AG10803 (cell line): ENCODE results near the gene ADAMTSL3.
A peak's percentile ranks its signal among the peaks of the same experiment; 100 is the strongest.

Experiments used
- DNase-seq: peaks from one replicate; pipeline ENCODE4 v3.0.0; 2010; ENCODE audit warnings: low read depth
- H3K4me3 ChIP-seq: 2 replicates; pipeline ENCODE4 v1.5.1; 2011; ENCODE audit warnings: mild to moderate bottlenecking, low read length, control low read depth
- TF ChIP-seq, protein P1 (sequence below): conservative IDR thresholded peaks from 2 replicates; pipeline ENCODE4 v1.5.1; 2011; ENCODE audit warnings: mild to moderate bottlenecking, low read length, control low read depth, inconsistent platforms

Gene ADAMTSL3

DNA sequence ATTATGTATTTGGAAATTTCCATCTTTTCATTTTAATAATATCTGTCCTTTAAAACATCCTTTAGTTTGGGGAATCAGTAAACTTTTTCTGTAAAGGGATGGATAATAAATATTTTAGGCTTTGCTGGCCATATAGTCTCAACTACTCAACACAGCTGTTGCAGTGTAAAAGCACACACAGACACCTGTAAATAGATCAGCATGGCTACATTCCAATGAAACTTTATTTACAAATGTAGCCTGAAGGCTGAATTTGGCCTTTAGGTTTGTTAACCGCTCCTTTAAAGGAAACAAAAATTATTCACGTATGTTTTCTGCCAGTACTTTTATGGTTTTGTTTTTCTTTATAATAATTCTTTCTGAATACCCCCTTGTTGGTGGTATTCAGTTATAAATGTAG lies 184.8 kb downstream of the ADAMTSL3 start:
- DNase-seq, result no peak
- TF ChIP-seq, protein P1, sequence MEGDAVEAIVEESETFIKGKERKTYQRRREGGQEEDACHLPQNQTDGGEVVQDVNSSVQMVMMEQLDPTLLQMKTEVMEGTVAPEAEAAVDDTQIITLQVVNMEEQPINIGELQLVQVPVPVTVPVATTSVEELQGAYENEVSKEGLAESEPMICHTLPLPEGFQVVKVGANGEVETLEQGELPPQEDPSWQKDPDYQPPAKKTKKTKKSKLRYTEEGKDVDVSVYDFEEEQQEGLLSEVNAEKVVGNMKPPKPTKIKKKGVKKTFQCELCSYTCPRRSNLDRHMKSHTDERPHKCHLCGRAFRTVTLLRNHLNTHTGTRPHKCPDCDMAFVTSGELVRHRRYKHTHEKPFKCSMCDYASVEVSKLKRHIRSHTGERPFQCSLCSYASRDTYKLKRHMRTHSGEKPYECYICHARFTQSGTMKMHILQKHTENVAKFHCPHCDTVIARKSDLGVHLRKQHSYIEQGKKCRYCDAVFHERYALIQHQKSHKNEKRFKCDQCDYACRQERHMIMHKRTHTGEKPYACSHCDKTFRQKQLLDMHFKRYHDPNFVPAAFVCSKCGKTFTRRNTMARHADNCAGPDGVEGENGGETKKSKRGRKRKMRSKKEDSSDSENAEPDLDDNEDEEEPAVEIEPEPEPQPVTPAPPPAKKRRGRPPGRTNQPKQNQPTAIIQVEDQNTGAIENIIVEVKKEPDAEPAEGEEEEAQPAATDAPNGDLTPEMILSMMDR, result no peak
- H3K4me3 ChIP-seq, result no peak overlapping the region

DNA sequence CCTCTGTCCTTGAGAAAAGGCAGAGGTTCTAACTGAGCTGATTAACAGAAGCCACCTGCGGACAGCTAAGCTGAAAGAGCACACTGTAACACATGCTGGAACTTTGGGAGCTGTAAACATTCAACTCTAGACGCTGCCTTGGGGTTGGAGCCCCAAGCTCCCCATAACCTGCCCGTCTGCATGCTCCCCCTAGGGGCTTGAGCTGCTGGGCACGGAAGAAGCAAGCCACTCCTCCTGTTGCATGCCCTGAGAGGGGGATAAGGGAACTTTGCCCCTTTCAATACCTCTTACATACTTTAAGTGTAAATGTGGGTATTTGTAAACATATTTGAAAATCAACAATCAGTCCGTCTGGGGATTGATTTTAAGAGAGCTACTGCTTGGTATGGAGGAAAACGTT lies 188.4 kb downstream of the ADAMTSL3 start:
- TF ChIP-seq, protein P1, result no peak
- no peak for DNase-seq
- no peak overlapping the region for H3K4me3 ChIP-seq

DNA sequence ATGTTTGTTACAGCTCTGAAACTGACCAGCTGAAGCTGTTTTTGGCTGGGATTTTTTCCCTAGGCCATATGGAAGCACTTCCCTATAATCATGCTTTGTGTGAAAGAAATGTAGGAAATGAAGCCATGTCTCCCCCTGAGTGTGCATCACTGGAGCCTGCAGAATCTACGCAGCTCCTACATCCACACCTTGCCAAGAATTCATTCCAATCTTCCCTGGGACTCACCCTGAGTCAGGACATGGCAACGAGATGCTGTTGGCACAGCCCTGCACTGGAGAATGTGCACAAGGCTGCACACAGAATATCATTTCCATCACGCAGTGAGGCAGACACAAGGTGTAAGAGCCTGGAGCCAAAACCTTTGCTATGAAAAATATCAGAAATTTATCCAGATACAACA lies 189.5 kb downstream of the ADAMTSL3 start:
- peak; percentile 71 for DNase-seq
- TF ChIP-seq, protein P1, result no peak
- H3K4me3 ChIP-seq, result no peak overlapping the region

DNA sequence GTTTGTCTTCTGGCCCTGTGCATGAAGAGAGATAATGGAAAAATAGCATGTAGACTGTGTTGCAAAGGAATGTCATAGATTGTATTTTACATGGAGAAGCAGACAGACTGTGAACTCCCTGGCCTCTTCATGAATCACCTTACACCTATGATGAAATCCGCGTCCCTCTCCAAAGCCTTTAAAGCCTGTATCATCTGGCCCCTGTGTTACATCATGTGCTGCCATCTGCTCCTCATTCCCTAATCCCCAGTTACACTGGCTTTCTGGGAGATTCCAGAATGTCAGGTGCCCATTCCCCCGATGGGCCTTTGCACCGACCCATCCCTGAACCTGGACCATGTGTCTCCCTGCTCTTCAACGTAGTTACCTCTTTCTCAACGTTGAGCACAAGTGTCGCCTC lies 190.8 kb downstream of the ADAMTSL3 start:
- peak; percentile 21 for DNase-seq

DNA sequence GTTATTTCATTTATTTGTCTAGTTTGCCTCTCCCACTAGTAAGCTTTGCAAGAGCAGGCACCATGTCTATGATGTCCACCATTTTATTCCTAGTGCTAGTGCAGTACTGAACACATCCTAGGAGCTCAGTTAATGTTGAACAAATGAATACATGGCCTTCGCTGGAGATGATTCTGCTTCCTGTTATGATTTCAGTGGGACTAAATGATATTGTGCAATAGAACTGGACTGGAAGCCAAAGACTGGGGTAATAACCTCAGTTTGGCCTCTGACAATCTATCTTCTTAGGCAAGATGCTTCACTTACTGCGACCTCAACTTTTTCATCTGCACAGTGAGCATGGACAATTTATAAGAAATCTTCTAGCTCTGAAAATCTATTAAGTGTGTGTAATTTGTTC lies 191.3 kb downstream of the ADAMTSL3 start:
- H3K4me3 ChIP-seq, result no peak overlapping the region
- peak; percentile 88 for DNase-seq
- TF ChIP-seq, protein P1, result no peak

More for the DNA sequence above, 190.8 kb downstream of the ADAMTSL3 start:
- TF ChIP-seq, protein P1, result no peak
- no peak overlapping the region for H3K4me3 ChIP-seq

DNA sequence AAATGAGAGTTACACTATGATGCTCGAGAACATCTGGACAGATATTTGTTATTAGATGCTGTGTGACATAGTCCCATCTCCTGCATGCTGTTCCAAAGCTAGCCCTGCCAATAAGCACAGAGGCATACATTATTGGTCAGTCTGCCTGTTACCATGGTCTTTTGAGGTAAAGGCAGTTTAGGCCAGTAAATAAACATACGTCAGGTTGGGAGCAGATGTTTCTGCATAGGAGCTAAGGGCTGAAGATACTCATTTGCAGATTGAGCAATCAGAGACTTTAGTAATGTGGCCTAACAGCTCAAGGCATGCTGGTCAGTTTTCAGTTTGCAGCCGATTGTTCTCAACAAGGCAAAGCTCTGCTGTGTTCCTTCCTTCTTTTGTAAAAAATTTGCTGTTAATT lies 192.9 kb downstream of the ADAMTSL3 start:
- no peak overlapping the region for H3K4me3 ChIP-seq
- TF ChIP-seq, protein P1, result no peak
- peak; percentile 86 for DNase-seq

DNA sequence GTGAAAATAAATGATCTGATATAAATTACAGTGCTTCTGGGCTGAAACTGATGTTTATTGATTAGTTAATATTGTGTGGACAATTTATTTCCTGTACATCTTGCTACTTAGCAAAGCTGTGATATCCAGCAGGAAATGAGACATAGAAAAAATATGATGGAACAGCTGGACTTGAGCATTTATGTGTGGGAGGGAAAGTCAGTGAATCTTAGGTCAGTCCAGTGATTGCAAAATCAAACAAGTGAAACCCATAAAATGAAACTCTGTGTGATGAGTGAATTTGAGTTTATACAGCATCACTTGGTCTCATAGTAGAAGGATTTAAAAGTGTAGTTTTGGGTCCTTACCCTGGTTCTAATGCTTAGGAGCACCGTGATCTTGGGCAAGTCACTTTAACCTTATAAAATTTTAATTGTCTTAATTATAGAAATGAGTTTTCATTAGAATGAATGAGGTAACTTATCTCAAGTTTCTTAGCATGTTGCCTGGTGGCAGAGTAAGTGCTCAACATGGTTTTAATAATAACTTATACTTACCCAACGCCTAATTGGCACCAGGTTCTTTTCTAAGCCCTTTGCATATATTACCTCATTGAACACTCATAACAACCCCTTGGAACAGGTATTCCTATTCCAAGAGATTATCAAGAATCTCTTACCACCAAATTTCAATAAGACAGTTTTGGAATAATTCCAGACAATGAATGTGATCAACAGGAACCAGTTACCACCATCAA lies 194.6 kb downstream of the ADAMTSL3 start:
- DNase-seq, result peak; percentile 89
- H3K4me3 ChIP-seq, result no peak overlapping the region
- TF ChIP-seq, protein P1, result no peak
